ENCODE results near the gene IRX1. TPM values are rescaled to one million over a fixed set of nuclear protein-coding genes. Genes with fewer than 3 reads are reported as not detected.

Gene IRX1
- total RNA-seq (2016; rRNA removed; fragmentation: Illumina TruSeq; extraction: Trizol) (not detected in 2 replicates), polyA plus RNA-seq (2011; rRNA removed) (not detected in 2 replicates), polyA minus RNA-seq (2011; rRNA and poly(A)+ RNA removed; ENCODE audit: low replicate concordance) (not detected in 2 replicates), Bru-seq, nascent RNA (not detected), BruChase-seq, experiment 1, labeled RNA remaining after a 6-hour chase (not detected), BruChase-seq, experiment 2, labeled RNA remaining after a 2-hour chase (not detected)
- not detected in 2 replicates for total RNA-seq (2016; cell fraction: cytosol; rRNA removed; fragmentation: Illumina TruSeq; extraction: Trizol; ENCODE audit: low read depth)
- total RNA-seq (2016; cell fraction: insoluble cytoplasmic fraction; rRNA removed; fragmentation: Illumina TruSeq; extraction: Trizol) = not detected in 2 replicates
- total RNA-seq (2016; cell fraction: membrane; rRNA removed; fragmentation: Illumina TruSeq; extraction: Trizol) = not detected in 2 replicates
- not detected in 2 replicates for total RNA-seq (2016; cell fraction: nucleus; rRNA removed; fragmentation: Illumina TruSeq; extraction: Trizol)
- polyA plus RNA-seq (2011; cell fraction: cytosol; rRNA removed) = not detected in 2 replicates
- polyA plus RNA-seq (2011; cell fraction: nucleus; rRNA removed) = not detected in 2 replicates
- not detected in 2 replicates for polyA plus RNA-seq (2012)
- polyA plus RNA-seq (2016; cell fraction: cytosol; fragmentation: Illumina TruSeq; extraction: Trizol; ENCODE audit: low read depth) = not detected in 2 replicates
- polyA plus RNA-seq (2016; cell fraction: insoluble cytoplasmic fraction; fragmentation: Illumina TruSeq; extraction: Trizol; ENCODE audit: low read depth) = not detected in 2 replicates
- not detected in 2 replicates for polyA plus RNA-seq (2016; cell fraction: membrane; fragmentation: Illumina TruSeq; extraction: Trizol; ENCODE audit: low read depth)
- polyA plus RNA-seq (2016; cell fraction: nucleus; fragmentation: Illumina TruSeq; extraction: Trizol; ENCODE audit: insufficient read depth, low read depth) = not detected in 2 replicates
- not detected in 2 replicates for polyA minus RNA-seq (2011; cell fraction: cytosol; rRNA and poly(A)+ RNA removed)
- polyA minus RNA-seq (2011; cell fraction: nucleus; rRNA and poly(A)+ RNA removed) = not detected in 2 replicates
- long read RNA-seq, experiment 1 = 0 reads
- long read RNA-seq, experiment 2 = 0 reads

GRCh38 chr5:3595006-3595961 is at the start of gene IRX1:
TSS of gene IRX1 (plus strand) at chr5:3595832. CDS start at chr5:3596106, 274 bp downstream.
- Histone ChIP-seq H3K36me3 (replicated peaks in 1 of 2; ENCODE audit: control insufficient read depth in 1 of 2, insufficient read depth in 2 of 2, low read length in 2 of 2) (no peaks in the 10 kb centered on the region), H3K9ac (ENCODE audit: insufficient read depth, low read depth, low read length) (no peak within 1 kb of the TSS), H3K4me3 (replicated peaks in 1 of 3; ENCODE audit: insufficient read depth in 1 of 3, low read depth in 2 of 3, low read length in 3 of 3) (no peak within 1 kb of the TSS), H3K4me2 (ENCODE audit: low read depth, low read length) (no peak within 1 kb of the TSS), H3K27ac (ENCODE audit: extremely low read length, insufficient read depth, low read length) (no peak within 1 kb of the TSS), H3K4me1 (ENCODE audit: insufficient read depth, low read length) (no peaks in the 10 kb centered on the region), H2AFZ (ENCODE audit: low read length) (no peak within 1 kb of the TSS), H3K79me2 (ENCODE audit: insufficient read depth, low read length) (no peaks in the 10 kb centered on the region), H3K27me3 (ENCODE audit: control insufficient read depth in 1 of 2, insufficient read depth in 2 of 2, low read length in 2 of 2) (peaks cover 0 to 14% of the 10 kb centered on the region in 2 experiments; a peak in 2 of 5 replicates), H4K20me1 (ENCODE audit: insufficient read depth, low read length) (no peaks in the 10 kb centered on the region), H3K9me3 (ENCODE audit: low read length) (no peaks in the 10 kb centered on the region)
- BruUV-seq (replicated peaks) = no TSS peak
- no peak for ATAC-seq
- CTCF ChIA-PET (ENCODE audit: low intra/inter-chr PET ratio, low total read pairs) = no interaction called here
- intact Hi-C loops (cut with micrococcal nuclease; ENCODE audit: unreplicated experiment) = no loop called here
- WGBS (ENCODE audit: low lambda C conversion rate) = 84% methylated on average over 44 of the region's 106 CpGs
- in situ Hi-C loops (cut with HindIII; ENCODE audit: extremely low pct_ligation_motif_present, low pct_unique_long_range_greater_than_20kb) = no loop called here
- POLR2A ChIA-PET = no interaction called here
- DNase-seq (ENCODE audit: low spot score) = no peak
- FAIRE-seq = no peak
- TF ChIP-seq FOSL1 (CRISPR knock-in tag; IDR thresholded peaks at IDR 0.05; ENCODE audit: borderline replicate concordance) = no peak
- no peak for TF ChIP-seq ZNF576 (CRISPR knock-in tag; IDR thresholded peaks at IDR 0.05)
- TF ChIP-seq CEBPG (CRISPR knock-in tag; IDR thresholded peaks at IDR 0.05) = no peak
- no peak for TF ChIP-seq ZNF616 (CRISPR knock-in tag; IDR thresholded peaks at IDR 0.05; ENCODE audit: low read depth)
- TF ChIP-seq KDM1A (CRISPR knock-in tag; IDR thresholded peaks at IDR 0.05) = no peak
- no peak for TF ChIP-seq STAT5B (CRISPR knock-in tag; IDR thresholded peaks at IDR 0.05)
- TF ChIP-seq, protein P1, sequence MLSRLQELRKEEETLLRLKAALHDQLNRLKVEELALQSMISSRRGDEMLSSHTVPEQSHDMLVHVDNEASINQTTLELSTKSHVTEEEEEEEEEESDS (CRISPR knock-in tag; IDR thresholded peaks at IDR 0.05; ENCODE audit: borderline replicate concordance) = no peak
- TF ChIP-seq TAF1 (CRISPR knock-in tag; IDR thresholded peaks at IDR 0.05) = no peak
- no peak for TF ChIP-seq MBD4 (IDR thresholded peaks at IDR 0.05; ENCODE audit: borderline replicate concordance, low read length)
- no peak for TF ChIP-seq ZHX1 (CRISPR knock-in tag; IDR thresholded peaks at IDR 0.05; ENCODE audit: low read depth)
- no peak for TF ChIP-seq ZNF180 (CRISPR knock-in tag; IDR thresholded peaks at IDR 0.05; ENCODE audit: borderline replicate concordance, low read depth)
- TF ChIP-seq, protein P2, sequence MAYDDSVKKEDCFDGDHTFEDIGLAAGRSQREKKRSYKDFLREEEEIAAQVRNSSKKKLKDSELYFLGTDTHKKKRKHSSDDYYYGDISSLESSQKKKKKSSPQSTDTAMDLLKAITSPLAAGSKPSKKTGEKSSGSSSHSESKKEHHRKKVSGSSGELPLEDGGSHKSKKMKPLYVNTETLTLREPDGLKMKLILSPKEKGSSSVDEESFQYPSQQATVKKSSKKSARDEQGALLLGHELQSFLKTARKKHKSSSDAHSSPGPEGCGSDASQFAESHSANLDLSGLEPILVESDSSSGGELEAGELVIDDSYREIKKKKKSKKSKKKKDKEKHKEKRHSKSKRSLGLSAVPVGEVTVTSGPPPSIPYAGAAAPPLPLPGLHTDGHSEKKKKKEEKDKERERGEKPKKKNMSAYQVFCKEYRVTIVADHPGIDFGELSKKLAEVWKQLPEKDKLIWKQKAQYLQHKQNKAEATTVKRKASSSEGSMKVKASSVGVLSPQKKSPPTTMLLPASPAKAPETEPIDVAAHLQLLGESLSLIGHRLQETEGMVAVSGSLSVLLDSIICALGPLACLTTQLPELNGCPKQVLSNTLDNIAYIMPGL (CRISPR knock-in tag; IDR thresholded peaks at IDR 0.05; ENCODE audit: borderline replicate concordance in 1 of 2, low read depth in 1 of 2) = no peak
- TF ChIP-seq HMG20B (CRISPR knock-in tag; conservative IDR thresholded peaks at IDR 0.05) = no peak
- TF ChIP-seq PCBP2 (optimal IDR thresholded peaks at IDR 0.05; ENCODE audit: low read depth, low read length, poor library complexity, severe bottlenecking) = no peak

Data from HepG2 (cell line).